HG03439 (cell line): ENCODE data around the gene MEF2B.
"Not testable (repeated sequence)": the region's sequence is repeated elsewhere in the genome, so short reads cannot be mapped to it uniquely, and the experiment has no call there.

Source experiments
- ATAC-seq: cut with Tn5 transposase; IDR thresholded peaks from one replicate; pipeline ENCODE4 v1.9.1; 2021; ENCODE audit warnings: mild to moderate bottlenecking, moderate library complexity; ENCODE audit not compliant: unreplicated experiment

MEF2B gene

GRCh38 chr19:19132912-19133311, 37.2 kb downstream of the MEF2B start:
- no peak for ATAC-seq

GRCh38 chr19:19131989-19132388, 38.1 kb downstream of the MEF2B start:
- ATAC-seq = no peak

GRCh38 chr19:19126102-19126501, 44.0 kb downstream of the MEF2B start:
- ATAC-seq = no peak

GRCh38 chr19:19123386-19123785, 46.7 kb downstream of the MEF2B start:
- ATAC-seq = no peak

GRCh38 chr19:19122902-19123301, 47.2 kb downstream of the MEF2B start:
- no peak for ATAC-seq

GRCh38 chr19:19121371-19121770, 48.7 kb downstream of the MEF2B start:
- no peak for ATAC-seq

- ATAC-seq = no peak
Measured at GRCh38 chr19:19120308-19121231, 49.5 kb downstream of the MEF2B start.

GRCh38 chr19:19119325-19120237, 50.5 kb downstream of the MEF2B start:
- ATAC-seq = no peak

GRCh38 chr19:19115954-19116353, 54.1 kb downstream of the MEF2B start:
- no peak for ATAC-seq

- no peak for ATAC-seq
Measured at GRCh38 chr19:19113040-19113626, 56.9 kb downstream of the MEF2B start.

GRCh38 chr19:19111967-19112580, 58.0 kb downstream of the MEF2B start:
- ATAC-seq = no peak

GRCh38 chr19:19111136-19111835, 58.8 kb downstream of the MEF2B start:
- no peak for ATAC-seq

GRCh38 chr19:19110410-19111135, 59.5 kb downstream of the MEF2B start:
- no peak for ATAC-seq

- ATAC-seq = no peak
Measured at GRCh38 chr19:19109601-19110000, 60.5 kb downstream of the MEF2B start.

GRCh38 chr19:19107654-19108053, 62.4 kb downstream of the MEF2B start:
- no peak for ATAC-seq

- ATAC-seq = not testable (repeated sequence)
Measured at GRCh38 chr19:19106938-19107337, 63.1 kb downstream of the MEF2B start.

GRCh38 chr19:19106056-19106551, 64.0 kb downstream of the MEF2B start:
- no peak for ATAC-seq

- no peak for ATAC-seq
Measured at GRCh38 chr19:19105365-19106055, 64.6 kb downstream of the MEF2B start.

GRCh38 chr19:19103167-19103566, 66.9 kb downstream of the MEF2B start:
- no peak for ATAC-seq
